Activated T-helper 9 cell treated with anti-CD3 and anti-CD28 coated beads, Interleukin-2, amount 50 U/mL, for 16 hours (primary cell): ENCODE data around the gene CREBL2.
"Not testable (repeated sequence)": the region's sequence is repeated elsewhere in the genome, so short reads cannot be mapped to it uniquely, and the experiment has no call there.

Experiments
- DNase-seq: peaks from one replicate; pipeline ENCODE4 v3.0.0-alpha.2; 2020; ENCODE audit warnings: low read depth

The CREBL2 gene

DNA sequence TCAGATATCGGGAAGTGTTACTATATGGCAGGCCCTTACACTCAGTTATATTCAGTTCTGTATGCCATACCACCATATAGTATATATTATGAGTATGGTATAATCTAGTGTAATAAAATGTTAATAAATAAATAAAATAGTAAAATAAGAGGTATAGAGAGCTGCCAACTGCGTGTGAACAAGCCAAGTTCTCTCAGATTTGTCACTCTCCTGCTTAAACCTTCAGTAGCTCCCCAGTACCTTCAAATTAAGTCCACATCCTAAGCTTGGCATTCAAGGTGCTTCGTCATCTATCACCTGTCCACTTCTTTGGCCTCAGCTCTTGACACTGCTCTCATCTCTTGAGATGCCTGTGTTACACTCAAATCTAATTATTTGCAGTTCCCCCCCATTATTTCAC lies 12.8 kb upstream of the CREBL2 start:
- no peak for DNase-seq

DNA sequence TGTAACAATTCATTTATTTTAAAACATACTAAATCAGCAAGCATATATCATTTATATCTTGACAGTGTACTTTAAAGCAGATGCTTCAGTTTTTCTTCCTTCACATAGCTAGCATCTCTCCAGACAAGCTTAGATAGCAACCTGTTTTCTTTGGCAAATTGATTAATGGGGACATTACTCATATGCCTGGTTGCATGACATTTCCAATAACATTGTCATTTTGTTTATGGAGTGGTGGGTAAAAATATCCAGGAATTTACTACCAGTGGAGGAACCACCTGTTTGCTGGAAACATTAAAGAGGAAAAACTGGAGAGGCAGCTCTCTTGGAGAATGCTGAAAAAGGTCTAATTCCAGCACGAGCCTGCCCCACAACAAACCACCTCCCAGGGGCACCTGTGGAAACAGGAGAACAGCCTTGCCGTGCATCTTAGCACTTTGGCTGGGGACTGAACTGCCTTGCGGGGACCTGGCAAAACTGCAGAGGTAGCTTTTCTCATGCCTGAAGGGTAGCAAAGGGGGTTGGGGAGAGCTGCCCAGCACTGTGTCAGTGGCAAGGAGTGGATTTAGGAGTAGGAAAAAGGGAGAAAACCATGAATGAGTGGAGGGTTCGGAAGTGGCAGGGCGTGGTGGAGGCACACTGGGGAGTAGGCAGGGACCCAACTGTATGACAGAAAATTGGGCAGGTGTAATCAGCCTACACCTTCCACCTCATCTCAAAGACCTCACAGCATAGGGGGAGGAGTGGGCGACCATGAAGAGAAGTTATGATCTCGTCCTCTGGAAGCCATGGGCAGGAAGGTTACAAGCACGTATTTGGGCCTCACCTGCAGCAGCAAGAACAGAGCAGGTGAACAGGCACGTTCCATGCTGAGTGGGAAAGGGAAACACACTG lies 11.7 kb upstream of the CREBL2 start:
- DNase-seq: no peak

GRCh38 chr12:12600659-12601058 lies 11.0 kb upstream of the CREBL2 start:
- DNase-seq: no peak

DNA sequence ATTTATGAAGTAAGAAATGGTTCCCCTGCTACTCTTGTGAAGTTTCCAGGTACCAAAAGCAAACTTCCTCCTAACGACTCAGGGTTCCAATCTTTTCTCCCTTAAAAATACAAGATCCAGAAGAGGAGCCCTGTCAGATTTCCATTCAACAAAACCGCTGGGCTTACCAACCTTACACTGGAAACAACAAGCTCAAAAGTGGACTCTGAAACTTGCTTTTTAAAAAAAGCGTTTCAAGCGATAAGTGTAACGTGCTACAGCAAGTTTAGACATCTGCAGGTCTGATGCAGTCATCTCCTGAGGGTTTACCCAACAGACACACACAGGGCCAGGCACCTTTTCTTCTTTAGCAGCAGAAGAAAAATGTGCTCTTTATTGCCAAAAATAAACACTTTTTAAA lies 6.9 kb upstream of the CREBL2 start:
- no peak for DNase-seq

GRCh38 chr12:12606781-12607589 lies 4.7 kb upstream of the CREBL2 start:
- DNase-seq: no peak

DNA sequence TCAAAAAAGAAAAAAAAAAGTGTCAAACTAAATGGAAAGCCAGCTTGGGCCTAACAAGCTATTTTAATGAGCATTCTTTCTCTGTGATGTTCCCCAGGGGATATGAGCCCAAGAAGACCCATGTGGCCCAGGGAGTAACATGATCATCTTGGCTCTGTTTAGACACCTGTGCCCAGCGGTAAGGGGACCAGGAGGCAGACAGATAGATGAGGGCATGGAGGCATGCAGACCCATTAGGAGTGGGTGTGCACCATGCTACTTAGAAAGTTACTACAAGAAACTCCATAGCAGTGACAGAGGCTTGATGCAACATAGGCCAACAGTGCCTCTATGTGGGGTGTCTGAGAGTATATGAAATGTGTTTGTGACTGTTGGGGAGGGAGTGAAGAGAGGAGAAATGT lies 3.1 kb upstream of the CREBL2 start:
- no peak for DNase-seq

DNA sequence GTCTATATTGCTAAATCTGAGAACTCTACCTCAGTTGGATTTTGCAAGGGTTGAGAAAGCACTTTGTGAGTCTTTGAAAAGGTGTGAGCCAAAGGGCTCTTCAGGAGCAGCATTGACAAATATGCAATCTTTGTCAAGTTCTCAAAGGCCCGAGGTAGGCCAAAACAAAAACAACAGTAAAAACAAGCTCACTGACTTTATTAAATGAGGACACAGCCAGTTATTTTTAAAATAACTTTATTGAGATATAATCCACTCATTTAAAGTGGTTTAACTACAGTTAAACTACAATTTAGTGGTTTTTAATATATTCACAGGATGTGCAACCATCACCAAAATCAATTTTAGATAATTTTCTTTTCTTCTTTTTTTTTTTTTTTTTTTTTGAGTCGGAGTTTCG lies 2.0 kb upstream of the CREBL2 start:
- DNase-seq: no peak

- DNase-seq: no peak
These were observed 965 bp upstream of the CREBL2 start for GRCh38 chr12:12610711-12611110.

DNA sequence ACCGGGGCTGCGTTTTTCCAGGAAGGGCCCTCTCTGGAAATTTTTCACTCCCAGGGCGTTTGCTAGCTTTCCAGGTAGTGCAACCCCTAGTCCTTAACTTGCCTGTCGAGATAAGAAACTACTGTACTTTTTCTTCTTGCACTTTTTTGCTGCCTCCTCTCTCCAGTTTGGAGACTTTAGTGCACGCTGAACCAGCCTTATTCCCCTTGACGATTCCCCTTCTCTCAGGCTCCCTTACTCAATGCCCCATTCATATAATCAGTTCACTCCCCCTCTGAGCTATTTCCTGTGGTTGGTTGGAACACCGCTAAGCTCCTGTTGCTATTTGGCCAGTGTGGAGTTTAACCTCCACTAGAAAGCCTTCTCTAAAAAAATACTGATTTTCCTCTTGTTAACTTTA lies 682 bp downstream of the CREBL2 start:
- no peak for DNase-seq

- no peak for DNase-seq
These were observed 1.7 kb downstream of the CREBL2 start for GRCh38 chr12:12613344-12613743.

- no peak for DNase-seq
These were observed 2.7 kb downstream of the CREBL2 start for GRCh38 chr12:12614342-12614741.

DNA sequence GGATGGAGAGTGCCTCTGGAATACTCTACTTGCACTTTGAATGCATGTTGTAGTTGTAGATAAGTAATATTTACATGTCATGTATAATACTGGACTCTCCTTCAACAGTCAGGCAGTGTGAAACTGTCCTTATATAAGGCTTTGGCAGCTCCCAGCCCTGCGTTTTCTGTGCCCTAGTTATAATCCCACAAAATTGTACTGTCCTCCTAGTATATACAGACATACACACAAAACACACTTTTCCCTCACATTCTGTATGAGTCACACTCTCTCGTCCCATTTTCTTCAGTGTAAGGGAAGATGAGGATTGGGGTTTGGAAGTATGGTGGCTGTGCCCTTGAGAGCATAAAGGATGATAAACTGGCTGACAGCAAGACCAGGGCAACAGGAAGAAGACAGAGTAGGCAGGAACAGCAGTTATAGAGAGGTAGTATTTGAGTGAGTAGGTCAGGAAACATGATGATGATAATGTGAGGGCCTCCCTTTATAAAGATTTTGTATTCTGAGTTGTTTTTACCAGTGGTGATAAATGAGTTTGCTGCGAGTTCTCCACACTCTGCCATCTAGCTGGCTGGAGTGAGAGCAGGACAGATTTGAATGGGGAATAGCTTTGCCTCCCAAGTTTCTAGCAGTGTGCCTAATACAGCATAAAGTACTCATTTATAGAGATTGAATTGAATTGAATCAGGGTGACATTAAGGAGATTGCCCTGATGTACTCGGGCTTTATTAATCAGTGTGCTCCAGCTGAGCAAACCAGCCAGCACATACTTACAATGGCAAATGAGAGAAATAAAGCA lies 5.0 kb downstream of the CREBL2 start:
- DNase-seq: no peak

DNA sequence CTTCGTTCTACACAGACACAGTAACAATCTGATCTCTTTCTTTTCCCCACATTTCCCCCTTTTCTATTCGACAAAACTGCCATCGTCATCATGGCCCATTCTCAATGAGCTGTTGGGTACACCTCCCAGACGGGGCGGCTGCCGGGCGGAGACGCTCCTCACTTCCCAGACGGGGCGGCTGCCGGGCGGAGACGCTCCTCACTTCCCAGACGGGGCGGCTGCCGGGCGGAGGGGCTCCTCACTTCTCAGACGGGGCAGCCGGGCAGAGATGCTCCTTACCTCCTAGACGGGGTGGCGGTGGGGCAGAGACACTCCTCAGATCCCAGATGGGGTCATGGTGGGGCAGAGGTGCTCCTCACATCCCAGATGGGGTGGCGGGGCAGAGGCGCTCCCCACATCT lies 6.4 kb downstream of the CREBL2 start:
- DNase-seq: not testable (repeated sequence)

DNA sequence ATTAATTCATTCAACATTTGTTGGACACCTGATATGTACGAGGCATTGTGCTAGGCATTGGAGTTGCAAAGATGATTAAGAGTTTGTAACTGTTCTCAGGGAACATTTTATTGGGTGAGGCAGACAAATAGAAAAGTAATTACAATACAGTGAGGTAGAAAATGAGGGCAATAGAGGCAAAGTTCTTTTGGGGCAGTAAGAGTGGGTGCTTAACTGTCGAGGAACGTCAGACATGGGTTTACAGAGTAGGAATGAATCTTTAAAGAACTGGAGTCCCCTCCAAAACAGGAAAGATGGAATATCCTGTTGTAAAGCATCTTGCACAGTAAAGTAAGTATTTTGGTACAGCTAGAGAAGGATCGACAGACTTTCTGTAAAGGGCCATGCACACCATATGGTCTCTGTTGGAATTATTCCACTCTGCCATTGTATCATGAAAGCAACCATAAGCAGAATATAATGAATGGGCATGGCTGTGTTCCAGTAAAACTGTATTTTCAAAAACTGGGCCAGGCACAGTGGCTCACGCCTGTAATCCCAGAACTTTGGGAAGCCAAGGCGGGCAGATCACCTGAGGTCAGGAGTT lies 9.1 kb downstream of the CREBL2 start:
- no peak for DNase-seq

GRCh38 chr12:12622418-12622817 lies 10.7 kb downstream of the CREBL2 start:
- no peak for DNase-seq

GRCh38 chr12:12624498-12624992 lies 12.9 kb downstream of the CREBL2 start:
- no peak for DNase-seq

DNA sequence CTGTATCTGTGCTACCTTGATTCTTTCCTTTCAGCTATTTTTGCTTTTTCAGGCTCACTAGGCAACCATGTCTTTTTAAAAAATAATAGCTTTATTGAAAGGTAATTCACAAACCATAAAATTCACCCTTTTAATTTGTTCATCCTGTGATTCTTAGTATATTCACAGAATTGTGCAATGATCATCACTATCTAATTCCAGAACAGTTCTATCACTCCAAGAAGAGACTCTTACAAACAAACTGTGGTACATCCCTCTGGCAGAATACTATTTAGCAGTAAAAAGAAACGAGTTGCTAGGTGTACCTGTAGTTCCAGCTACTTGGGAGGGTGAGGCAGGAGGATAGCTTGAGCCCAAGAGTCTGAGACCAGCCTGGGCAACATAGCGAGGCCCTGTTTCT lies 14.8 kb downstream of the CREBL2 start:
- DNase-seq: no peak

- DNase-seq: no peak
These were observed 15.7 kb downstream of the CREBL2 start for GRCh38 chr12:12627308-12627827.

GRCh38 chr12:12628013-12628412 lies 16.3 kb downstream of the CREBL2 start:
- DNase-seq: no peak

GRCh38 chr12:12630850-12631249 lies 19.2 kb downstream of the CREBL2 start:
- DNase-seq: no peak

GRCh38 chr12:12635651-12636050 lies 24.0 kb downstream of the CREBL2 start:
- no peak for DNase-seq

DNA sequence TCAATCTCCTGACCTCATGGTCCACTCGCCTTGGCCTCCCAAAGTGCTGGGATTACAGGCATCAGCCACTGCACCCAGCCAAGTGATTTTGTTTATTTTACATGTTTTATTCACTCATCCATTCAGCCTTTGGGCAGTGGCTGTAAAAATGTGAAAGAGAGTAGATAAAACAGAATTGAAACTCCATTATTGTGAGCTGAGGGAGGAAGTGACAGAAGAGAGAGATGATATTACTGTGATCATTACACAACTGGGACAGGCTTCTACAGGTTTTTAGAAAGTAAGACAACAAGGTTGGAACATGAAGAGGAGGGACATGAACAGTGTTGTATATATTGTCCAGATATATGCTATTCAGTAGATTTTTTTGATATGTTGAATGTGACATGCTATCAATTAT lies 25.0 kb downstream of the CREBL2 start:
- DNase-seq: no peak
